ENCODE data around the gene MICAL3. TPM values are rescaled to one million over a fixed set of nuclear protein-coding genes. Genes with fewer than 3 reads are reported as not detected.

Gene MICAL3
- total RNA-seq, 4 donors from 2014 or later = 15.8 to 45.4 (median 31.6) TPM

- no peak for TF ChIP-seq CTCF (IDR thresholded peaks at IDR 0.05; ENCODE audit: low read depth)
Observed at GRCh38 chr22:17825876-17826550, 198.3 kb downstream of the MICAL3 start.

- no peak for TF ChIP-seq CTCF (IDR thresholded peaks at IDR 0.05; ENCODE audit: low read depth)
Observed at GRCh38 chr22:17824457-17824856, 199.9 kb downstream of the MICAL3 start.

GRCh38 chr22:17823964-17824363, 200.4 kb downstream of the MICAL3 start:
- TF ChIP-seq CTCF (IDR thresholded peaks at IDR 0.05; ENCODE audit: low read depth) = no peak

GRCh38 chr22:17823226-17823625, 201.1 kb downstream of the MICAL3 start:
- TF ChIP-seq CTCF (IDR thresholded peaks at IDR 0.05; ENCODE audit: low read depth) = no peak

- TF ChIP-seq CTCF (IDR thresholded peaks at IDR 0.05; ENCODE audit: low read depth) = no peak
Observed at GRCh38 chr22:17822087-17822486, 202.3 kb downstream of the MICAL3 start.

- no peak for TF ChIP-seq CTCF (IDR thresholded peaks at IDR 0.05; ENCODE audit: low read depth)
Observed at GRCh38 chr22:17820879-17821439, 203.4 kb downstream of the MICAL3 start.

- TF ChIP-seq CTCF (IDR thresholded peaks at IDR 0.05; ENCODE audit: low read depth) = no peak
Observed at GRCh38 chr22:17818649-17819048, 205.7 kb downstream of the MICAL3 start.

Measured in subcutaneous adipose tissue (tissue), 4 donors.